ENCODE data around the gene SORT1. TPM values are rescaled to one million over a fixed set of nuclear protein-coding genes. Genes with fewer than 3 reads are reported as not detected.

The SORT1 gene
- total RNA-seq, 1 donor from 2014 or later = 7.7 TPM

DNA sequence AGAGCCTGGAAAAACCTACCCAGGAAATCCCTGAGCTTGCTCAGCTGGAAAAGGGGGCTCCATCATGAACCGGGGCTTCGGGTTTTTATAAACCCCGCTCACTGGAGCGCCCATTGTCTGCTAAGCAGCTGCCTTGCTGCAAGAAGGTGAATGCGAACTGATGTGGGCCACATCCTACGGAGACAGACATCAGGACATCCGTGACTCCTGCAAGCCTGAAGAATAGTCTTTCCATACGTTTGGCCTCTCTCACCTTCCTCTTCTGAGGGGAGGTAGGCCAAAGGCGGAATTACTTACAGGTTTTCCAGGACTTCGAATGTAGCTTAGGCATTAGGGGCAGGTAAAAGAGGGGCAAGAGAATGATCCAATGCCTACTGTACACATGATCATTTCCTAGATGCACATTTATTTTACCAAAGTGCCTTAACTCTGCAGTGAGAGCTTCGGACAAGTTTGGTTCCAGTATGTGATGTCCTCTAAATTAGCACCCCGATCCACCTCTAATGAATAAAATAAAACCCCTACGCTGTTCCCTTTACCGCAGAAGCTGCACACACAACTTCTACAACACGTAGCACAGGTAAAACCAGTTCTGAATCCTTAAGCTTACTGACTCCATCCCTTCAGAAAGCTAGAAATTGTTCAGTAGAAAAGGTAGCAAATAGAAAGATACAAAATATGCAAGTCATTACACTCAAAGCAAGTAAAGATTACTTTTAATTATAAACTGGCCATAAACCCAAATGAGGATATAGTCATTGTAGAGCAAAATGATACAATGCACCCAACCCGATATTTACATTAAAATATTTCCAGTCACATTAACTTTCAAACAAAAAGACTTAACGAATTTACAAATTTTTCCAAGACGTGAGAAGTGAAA is 866 bp upstream of the SORT1 start:
- intact Hi-C loops (cut with micrococcal nuclease) = loop anchor here (1.0 to 5.0 kb wide), 8 partner anchors 27 to 306 kb away; partner anchors contain the start of genes PSRC1 and TMEM167B

DNA sequence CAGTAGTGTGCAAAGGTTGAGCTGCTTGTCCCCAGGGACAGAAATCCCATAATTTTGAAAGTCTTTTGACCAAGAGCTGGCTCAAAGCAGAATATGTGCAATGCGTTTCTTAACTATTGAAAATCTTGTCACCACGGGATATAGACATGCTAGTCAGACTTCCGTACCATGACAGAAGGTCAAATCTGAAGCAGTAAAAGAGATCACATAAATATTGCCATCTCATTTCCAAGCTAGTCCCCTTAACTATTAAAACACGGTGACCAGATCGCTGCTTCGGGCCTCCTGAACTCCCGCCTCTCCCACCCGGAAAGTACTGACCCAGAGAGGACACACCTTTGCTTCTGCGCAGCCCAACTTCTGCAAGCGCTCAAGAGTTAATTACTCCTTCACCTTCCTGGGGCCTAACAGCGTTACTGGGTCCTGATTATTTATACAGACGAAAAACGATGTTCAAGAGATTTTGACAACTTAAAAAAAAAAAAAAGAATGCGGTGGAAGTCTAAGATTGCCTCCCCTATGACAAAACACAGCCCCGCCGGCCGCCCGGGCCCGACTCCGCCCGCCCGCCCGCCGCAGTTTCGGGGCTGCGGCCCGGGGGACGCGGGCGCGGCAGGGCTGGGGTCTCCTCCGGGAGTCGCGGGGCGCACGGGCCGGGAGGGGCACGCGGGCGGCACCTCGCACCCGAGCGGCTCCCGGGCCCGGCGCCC is 692 bp downstream of the SORT1 start:
- intact Hi-C loops (cut with micrococcal nuclease) = loop anchor here (2.0 to 5.0 kb wide), 2 partner anchors 22 to 305 kb away; partner anchors contain the start of gene TMEM167B

- intact Hi-C loops (cut with micrococcal nuclease) = loop anchor here (2.0 to 5.0 kb wide), 2 partner anchors 22 to 304 kb away; partner anchors contain the start of gene TMEM167B
Observed at GRCh38 chr1:109396513-109396839, 1.2 kb downstream of the SORT1 start.

DNA sequence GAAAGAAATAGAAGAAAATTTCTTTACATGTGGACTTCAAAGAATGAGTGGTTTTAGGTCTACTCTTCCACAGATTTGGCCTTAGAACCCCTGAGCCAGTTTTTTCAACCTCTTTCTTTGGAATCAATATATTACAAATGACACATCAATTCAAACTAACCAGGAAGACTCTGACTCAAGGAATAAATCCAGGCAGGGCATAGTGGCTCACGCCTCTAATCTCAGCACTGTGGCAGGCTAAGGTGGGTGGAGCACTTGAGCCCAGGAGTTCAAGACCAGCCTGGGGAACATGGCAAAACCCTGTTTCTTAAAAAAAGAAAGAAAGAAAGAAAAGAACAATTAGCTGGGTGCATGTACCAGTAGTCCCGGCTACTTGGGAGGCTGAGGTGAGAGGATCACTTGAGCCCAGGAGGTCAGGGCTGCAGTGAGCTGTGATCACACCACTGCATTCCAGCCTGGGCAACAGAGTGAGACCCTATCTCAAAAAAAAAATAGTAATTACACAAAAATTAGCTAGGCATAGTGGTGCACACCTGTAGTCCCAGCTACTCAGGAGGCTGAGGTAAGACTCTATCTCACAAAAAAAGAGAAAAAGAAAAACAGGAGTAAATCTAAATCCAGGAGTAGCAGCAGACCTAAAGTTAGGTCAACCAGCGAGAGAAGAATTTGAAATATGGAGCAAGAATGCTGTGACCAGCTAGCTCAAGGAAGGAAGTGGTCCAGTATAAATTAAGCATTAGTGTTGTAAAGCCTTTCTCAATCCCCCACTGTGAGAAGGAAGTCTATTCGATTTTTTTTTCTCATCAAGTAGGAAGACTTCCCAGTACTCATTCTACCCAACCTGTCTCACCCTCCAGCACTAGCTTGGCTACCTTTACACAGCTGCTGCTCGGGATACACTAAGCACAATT is 1.9 kb downstream of the SORT1 start:
- intact Hi-C loops (cut with micrococcal nuclease) = loop anchor here (2.0 to 5.0 kb wide), 2 partner anchors 21 to 304 kb away; partner anchors contain the start of gene TMEM167B

DNA sequence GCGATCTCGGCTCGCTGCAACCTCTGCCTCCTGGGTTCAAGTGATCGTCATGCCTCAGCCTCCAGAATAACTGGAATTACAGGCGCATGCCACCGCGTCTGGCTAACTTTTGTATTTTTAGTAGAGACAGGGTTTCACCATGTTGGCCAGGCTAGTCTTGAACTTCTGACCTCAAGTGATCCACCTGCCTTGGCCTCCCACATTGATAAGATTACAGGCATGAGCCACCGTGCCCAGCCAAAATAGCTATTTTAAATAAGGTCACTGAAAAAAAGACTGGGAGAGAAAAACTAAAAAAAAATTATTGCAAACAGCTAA is 2.5 kb downstream of the SORT1 start:
- intact Hi-C loops (cut with micrococcal nuclease) = loop anchor here (5.0 kb wide), 1 partner anchor 303 kb away; the partner anchor contains the start of gene TMEM167B

GRCh38 chr1:109394591-109395281 is 3.0 kb downstream of the SORT1 start:
- intact Hi-C loops (cut with micrococcal nuclease) = loop anchor here (5.0 kb wide), 1 partner anchor 302 kb away; the partner anchor contains the start of gene TMEM167B

DNA sequence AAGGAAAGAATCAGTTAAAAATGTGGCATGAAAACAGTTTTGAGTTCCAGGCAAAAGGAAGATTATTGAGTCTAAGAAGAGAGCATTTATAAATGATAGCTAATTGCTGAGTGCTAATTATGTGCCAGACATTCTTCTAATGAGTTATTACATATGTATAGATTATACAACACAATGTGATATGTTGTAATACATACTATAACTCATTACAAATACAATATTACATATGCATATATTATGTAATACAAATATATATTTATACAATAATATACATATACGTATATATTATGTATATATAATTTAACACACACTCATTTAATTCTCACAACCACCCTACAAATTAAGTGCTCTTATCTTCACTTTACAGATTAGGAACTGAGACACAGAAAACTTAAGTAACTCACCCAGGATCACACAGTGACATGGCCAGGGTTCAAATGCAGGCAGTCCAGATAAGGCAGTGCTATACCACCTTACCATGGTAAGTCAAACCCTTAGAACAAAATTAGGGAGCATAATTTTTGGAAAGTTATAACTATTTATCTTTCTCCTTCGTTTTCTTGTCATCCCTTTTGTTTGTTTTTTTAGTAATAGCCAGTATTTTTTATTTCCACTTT is 4.0 kb downstream of the SORT1 start:
- intact Hi-C loops (cut with micrococcal nuclease) = no loop called here

DNA sequence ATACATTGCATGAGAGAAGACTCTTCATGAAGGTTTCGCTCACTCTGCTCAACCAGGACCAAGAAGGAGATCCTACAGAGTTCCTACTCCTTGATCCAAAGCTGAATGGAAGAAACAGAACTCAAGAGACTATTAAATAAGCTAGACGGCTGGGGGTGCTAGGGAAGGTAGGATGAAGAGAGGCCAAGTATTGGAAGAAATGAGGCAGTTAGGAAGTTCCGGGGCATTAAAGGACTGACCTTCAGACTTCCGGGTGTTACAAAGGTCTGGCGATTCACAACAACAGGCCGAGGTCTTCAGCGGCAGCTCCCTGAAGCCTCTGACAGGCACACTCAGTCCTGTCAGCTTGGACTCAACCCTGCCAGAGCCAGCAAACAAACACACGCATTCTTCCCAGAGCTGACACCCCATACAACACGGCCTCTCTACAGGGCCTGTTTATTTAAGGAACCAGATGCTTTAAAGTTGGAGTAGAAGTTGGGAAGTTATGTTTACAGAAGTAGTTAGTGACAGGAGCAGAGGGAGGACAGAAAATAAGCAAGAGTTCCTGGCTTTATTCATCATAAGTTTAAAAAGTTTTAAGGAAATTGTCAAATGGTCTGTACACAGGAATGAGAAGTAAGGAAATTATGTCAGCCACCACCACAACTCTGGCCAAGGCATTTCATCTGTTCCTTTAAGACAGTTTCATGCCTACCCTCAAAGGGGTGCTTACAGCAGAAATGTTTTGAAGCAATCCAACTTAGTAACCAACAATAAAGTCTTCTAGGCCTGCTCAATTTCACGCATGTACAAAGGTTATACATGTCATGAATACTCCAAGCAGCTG is 4.7 kb downstream of the SORT1 start:
- intact Hi-C loops (cut with micrococcal nuclease) = no loop called here

DNA sequence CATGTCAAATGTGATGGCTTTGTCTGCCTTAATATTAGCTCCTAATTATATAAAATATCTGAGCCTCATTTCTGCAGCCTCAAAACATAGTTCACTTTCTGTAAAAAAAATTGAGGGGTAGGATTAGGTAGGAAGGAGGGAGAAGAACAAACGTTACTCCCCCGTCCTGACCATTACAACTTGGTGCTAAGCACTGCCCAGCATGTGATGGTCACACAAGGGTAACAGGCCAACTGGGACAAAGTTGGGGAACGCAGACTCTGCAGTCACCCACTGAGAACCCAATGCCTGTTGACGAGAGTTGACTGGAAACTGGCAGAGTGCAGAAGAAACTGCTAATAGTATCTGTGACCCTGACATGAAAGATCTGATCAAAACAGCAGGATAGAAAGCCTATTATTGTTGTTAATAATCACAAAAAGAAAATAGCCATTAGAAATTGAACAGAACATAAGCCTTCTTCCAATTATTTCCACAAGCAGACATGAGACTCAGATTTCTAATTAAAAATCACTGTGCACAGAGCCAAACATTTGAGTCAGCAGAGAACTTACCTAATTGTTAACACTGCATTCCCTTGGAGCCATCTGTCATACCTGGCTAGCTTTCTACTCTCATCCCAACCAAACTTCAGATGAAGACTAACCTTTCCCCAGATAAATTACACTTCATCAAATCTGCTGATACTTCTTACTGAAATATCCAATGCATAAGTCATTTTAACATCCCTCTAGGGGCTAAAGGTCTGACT is 5.5 kb downstream of the SORT1 start:
- intact Hi-C loops (cut with micrococcal nuclease) = no loop called here

DNA sequence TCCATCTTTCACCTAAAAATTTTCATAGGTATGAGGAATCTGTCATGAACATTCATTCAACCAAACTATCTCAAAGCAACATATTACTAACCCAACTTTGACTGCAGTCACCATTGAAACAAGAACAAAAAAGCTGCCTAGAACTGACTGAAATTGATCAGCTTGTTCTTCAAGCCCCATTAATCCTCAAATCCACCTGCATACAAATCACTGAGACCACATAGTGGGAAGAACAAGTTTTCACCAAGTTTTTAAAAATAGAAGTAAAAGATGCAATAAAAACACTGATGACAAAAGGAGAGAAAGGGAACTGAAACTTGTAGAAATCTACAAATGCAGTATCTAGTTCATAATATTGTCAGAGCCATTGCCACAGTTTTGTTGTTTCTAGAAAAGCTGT is 6.1 kb downstream of the SORT1 start:
- intact Hi-C loops (cut with micrococcal nuclease) = no loop called here

GRCh38 chr1:109391157-109391556 is 6.6 kb downstream of the SORT1 start:
- intact Hi-C loops (cut with micrococcal nuclease) = no loop called here

DNA sequence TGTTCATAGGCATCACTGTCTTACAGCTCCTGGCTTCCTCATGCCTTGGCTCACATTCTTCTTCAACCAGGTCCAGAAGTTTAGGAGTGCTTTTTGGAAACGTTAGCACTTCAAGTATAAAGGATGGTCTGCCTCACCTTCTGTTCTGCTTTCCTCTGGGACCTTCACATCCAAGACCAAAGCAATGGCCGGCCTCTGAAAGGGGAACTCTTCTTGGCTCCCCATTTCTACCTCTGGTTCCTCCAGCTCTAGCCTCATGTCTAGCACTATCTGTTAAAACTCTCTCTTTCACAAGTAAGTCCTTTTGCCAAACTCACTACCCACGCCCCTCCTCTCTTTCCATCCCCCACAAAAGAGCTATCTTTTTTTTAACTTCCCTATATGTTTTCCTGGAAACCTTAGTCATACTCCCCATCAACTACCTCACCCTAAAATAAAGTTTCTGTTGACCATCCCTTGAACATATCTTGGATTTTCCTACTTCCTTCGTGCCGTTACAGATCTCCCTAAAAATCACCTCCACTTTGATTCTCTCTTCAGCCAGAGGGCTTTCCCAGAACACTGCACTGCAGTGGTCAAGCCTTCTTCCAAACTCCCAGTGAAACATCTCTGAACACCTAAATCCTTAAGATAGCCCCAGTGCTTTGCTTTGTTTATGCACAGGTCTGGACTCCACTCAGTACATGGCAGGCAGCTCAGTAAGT is 7.9 kb downstream of the SORT1 start:
- intact Hi-C loops (cut with micrococcal nuclease) = no loop called here

DNA sequence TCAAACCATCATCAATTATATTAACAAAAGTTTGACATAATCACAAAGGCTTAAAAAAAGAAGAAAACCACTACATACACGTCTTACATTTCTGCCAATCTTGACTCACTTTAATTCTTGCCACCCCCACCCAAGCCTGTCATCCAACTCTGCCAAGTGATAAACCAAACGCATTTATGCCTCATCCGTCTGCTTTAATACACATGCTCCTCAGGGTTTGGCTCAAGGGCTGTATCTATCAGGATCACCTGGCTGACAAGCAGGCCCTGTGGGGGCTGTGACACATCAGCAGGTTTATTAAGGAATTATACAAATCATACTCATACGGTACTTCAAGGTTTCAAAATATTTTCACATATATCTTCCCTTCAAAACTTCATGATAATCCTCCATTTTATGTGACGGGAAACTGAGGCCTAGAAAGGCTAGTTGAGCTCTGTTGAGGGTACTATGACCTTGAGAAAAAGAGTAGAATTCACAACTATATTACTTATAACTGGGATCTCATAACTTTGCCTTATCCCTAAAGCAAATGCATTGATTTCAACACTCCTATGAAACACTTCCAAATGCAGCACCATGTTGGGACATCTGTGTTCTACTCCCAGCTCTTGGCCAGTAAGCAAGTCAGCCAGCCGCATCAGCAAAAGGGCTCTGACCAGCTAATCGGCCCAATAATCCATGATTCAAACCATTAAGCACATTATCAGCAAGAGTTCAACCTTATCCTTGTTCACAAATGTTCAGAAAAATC is 8.7 kb downstream of the SORT1 start:
- intact Hi-C loops (cut with micrococcal nuclease) = no loop called here

DNA sequence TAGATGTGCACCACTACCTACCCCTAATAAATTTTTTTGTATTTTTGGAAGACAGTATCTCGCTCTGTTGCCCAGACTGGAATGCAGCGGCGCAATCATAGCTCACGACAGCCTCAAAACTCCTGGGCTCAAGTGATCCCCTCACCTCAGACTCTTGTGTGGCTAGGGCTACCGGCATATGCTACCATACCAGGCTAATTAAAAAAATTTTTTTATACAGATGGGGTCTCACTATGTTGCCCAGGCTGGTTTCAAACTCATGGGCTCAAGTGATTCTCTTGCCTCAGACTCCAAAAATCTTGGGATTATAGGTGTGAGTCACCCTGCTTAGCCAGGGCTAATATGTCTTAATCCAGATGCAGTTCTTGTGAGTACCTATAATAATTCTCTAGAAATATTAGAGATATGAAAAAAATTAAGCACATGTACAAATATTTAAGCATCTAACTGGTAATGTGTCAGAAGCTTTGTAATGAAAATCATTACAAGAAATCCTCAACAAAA is 9.5 kb downstream of the SORT1 start:
- intact Hi-C loops (cut with micrococcal nuclease) = no loop called here

- intact Hi-C loops (cut with micrococcal nuclease) = no loop called here
Observed at GRCh38 chr1:109386054-109386717, 11.5 kb downstream of the SORT1 start.

- intact Hi-C loops (cut with micrococcal nuclease) = no loop called here
Observed at GRCh38 chr1:109385417-109385816, 12.3 kb downstream of the SORT1 start.

DNA sequence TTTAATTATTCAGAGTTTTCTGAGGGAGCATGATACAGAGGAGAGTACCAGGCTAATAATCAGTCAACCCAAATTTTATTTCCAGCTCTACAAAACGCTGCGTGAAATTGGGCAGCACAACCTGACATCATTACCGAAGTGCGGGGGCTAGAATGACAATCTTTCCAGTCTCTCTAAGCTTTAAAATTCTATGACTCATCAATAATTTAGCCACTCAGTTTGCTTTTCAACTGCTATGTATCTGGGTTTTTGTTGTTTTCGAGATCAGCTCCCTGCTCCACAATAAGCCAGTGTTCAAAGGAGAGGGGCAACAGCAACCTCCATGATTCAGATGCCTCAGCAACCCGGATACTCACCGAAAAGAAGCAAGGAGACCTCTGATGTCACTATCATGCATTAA is 13.9 kb downstream of the SORT1 start:
- intact Hi-C loops (cut with micrococcal nuclease) = no loop called here
